K562 (cell line): Measurements from ENCODE around the gene PAPOLB. TPM values are rescaled to one million over a fixed set of nuclear protein-coding genes. Genes with fewer than 3 reads are reported as not detected.

Experiments used
- CBFA2T2 ChIP-seq: fragments of 450-650 bp; conservative IDR thresholded peaks from 2 replicates; pipeline ENCODE4 v1.6.1; 2017; ENCODE audit warnings: mild to moderate bottlenecking
- EP300 ChIP-seq: IDR thresholded peaks from 2 replicates; pipeline ENCODE4 v1.6.1; 2012; ENCODE audit warnings: low read length, improper control_type of control experiment
- GATA2 ChIP-seq: sonication (generic); formaldehyde crosslinking; IDR thresholded peaks from 2 replicates; pipeline ENCODE4 v1.4.0; 2020; ENCODE audit warnings: mild to moderate bottlenecking, missing genetic modification reagents
- MTA2 ChIP-seq: fragments of 450-650 bp; IDR thresholded peaks from 2 replicates; pipeline ENCODE4 v1.6.1; 2016; ENCODE audit warnings: low read depth
- NR1H2 ChIP-seq: sonication (generic); formaldehyde crosslinking; IDR thresholded peaks from 2 replicates; pipeline ENCODE4 v1.4.0; 2020; ENCODE audit warnings: mild to moderate bottlenecking, missing genetic modification reagents
- PHF21A ChIP-seq: fragments of 450-650 bp; IDR thresholded peaks from 2 replicates; pipeline ENCODE4 v1.6.1; 2017; ENCODE audit warnings: low read depth, borderline replicate concordance
- POLR2B ChIP-seq: fragments of 450-650 bp; IDR thresholded peaks from 2 replicates; pipeline ENCODE4 v1.6.1; 2018; ENCODE audit warnings: low read depth; ENCODE audit not compliant: partially characterized antibody
- PRMT5 ChIP-seq: sonication (generic); formaldehyde crosslinking; IDR thresholded peaks from 2 replicates; pipeline ENCODE4 v1.5.0; 2020; ENCODE audit warnings: missing genetic modification reagents
- PTTG1 ChIP-seq: fragments of 450-650 bp; IDR thresholded peaks from 2 replicates; pipeline ENCODE4 v1.6.1; 2016; ENCODE audit warnings: low read depth, mild to moderate bottlenecking, missing genetic modification characterization, missing compliant biosample characterization
- PYGO2 ChIP-seq: fragments of 450-650 bp; IDR thresholded peaks from 2 replicates; pipeline ENCODE4 v1.6.1; 2016; ENCODE audit warnings: mild to moderate bottlenecking, missing genetic modification characterization, moderate library complexity, missing compliant biosample characterization
- RAD21 ChIP-seq, 2 experiments: fragments of 250-450 bp in 1 of 2; fragments of 450-650 bp in 1 of 2; sonication (Bioruptor Pico) in 1 of 2; formaldehyde crosslinking in 1 of 2; IDR thresholded peaks in 1 of 2; conservative IDR thresholded peaks in 1 of 2; 2 replicates each; pipeline versions ENCODE4 v1.4.0 to v1.8.0; 2020 to 2022; ENCODE audit warnings: mild to moderate bottlenecking in 2 of 2, moderate library complexity in 1 of 2
- SAP30 ChIP-seq: fragments of 200-600 bp; sonication (generic); IDR thresholded peaks from 2 replicates; pipeline ENCODE4 v1.6.1; 2012; ENCODE audit warnings: borderline replicate concordance, low read depth, mild to moderate bottlenecking, moderate library complexity, low read length, control low read depth, inconsistent platforms; ENCODE audit not compliant: insufficient read depth, poor library complexity, severe bottlenecking
- ZNF175 ChIP-seq: fragments of 200-800 bp; sonication (Bioruptor generic); IDR thresholded peaks from 2 replicates; pipeline ENCODE4 v1.6.1; 2016; ENCODE audit warnings: low read depth, mild to moderate bottlenecking, missing genetic modification characterization, missing compliant biosample characterization
- ZNF24 ChIP-seq: fragments of 450-650 bp; IDR thresholded peaks from 2 replicates; pipeline ENCODE4 v1.6.1; 2016
- polyA plus RNA-seq, 8 experiments: library from polyadenylated mRNA; depleted of rRNA in 4 of 8; stranded (reverse) in 5 of 8; unstranded in 3 of 8; fragments of >200 nt; fragmentation: Nextera tagmentation in 2 of 8; fragmentation: Illumina TruSeq in 1 of 8; extraction: Ambion mirVana in 2 of 8; extraction: Trizol in 1 of 8; gene quantifications; 2 replicates each; pipeline versions ENCODE4 v1.2.1 to v1.2.3, GENCODE V29; 2011 to 2014; ENCODE audit warnings: inconsistent platforms in 1 of 8, missing spikeins in 1 of 8
- total RNA-seq, 7 experiments: library from RNA; depleted of rRNA in 6 of 7; stranded (reverse); fragments of >200 nt in 6 of 7; fragmentation: Illumina TruSeq in 2 of 7; extraction: Trizol in 2 of 7; gene quantifications; 2 replicates each; pipeline versions ENCODE4 v1.2.1 to v1.2.3, GENCODE V29; 2011 to 2021; ENCODE audit warnings: low replicate concordance in 1 of 7
- TF ChIP-seq, protein P1 (sequence below): fragments of 450-650 bp; IDR thresholded peaks from 2 replicates; pipeline ENCODE4 v1.6.1; 2018; ENCODE audit warnings: mild to moderate bottlenecking, low read depth; ENCODE audit not compliant: partially characterized antibody
- TF ChIP-seq, protein P2 (sequence below), 3 experiments: IDR thresholded peaks in 2 of 3; conservative IDR thresholded peaks in 1 of 3; 2 replicates each; pipeline ENCODE4 v1.5.1; 2011 to 2012; ENCODE audit warnings: low read length in 3 of 3, mild to moderate bottlenecking in 3 of 3, control low read depth in 2 of 3, improper control_type of control experiment in 1 of 3, inconsistent platforms in 1 of 3, low read depth in 1 of 3, mixed read lengths in 1 of 3, moderate library complexity in 1 of 3; ENCODE audit not compliant: insufficient read depth in 2 of 3
- TF ChIP-seq, protein P3 (sequence below): fragments of 250-450 bp; sonication (Bioruptor Pico); IDR thresholded peaks from 2 replicates; pipeline ENCODE4 v1.4.0; 2020
- TF ChIP-seq, protein P4 (sequence below): sonication (generic); formaldehyde crosslinking; IDR thresholded peaks from 2 replicates; pipeline ENCODE4 v1.5.0; 2020; ENCODE audit warnings: missing genetic modification reagents

PAPOLB gene
- total and polyA plus RNA-seq, 9 of the 15 experiments (the other 6 are each of a cell fraction or from before 2014, with no cell fraction given) = 0.04 to 0.33 (median 0.16) TPM; not detected in 4

DNA sequence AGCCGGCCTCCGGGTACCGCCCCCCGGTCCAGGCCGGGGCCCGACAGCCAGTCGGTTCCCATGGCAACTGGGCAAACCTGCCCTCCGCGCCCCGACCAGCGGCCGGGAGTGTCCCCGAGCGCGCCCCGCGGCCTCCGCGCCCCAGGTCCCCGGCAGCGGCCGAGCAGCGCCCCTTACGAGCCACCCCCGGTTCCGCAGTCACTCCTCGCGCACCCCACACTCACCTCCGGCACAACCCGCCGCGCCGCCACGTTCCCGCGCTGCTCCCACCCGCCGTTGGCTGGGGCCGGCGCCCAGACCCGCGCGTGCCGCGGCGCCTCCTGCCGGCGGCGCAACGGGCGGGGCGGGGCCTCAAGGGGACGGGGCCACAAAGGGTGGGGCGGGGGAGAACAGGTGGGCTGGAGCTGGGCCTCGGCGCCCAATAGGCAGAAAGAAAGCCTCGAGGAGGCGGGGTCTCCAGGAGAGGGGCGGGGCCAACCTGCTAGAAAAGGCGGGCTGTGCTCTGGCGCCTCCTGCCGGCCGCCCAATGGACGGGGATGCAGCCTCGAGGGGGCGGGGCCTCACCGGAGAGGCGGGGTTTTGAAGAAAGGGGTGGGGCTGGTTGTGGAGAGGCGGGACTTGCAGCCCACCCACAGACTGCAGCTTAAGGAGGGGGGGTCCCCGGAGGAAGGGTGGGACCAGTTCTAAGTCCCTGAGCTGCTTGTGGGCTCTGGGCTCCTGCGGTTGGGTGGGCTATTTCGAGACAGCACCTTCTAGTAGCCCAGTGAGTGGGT, 21.7 kb upstream of the PAPOLB start, which contains the start of gene RADIL (continued):
- TF ChIP-seq, protein P1, sequence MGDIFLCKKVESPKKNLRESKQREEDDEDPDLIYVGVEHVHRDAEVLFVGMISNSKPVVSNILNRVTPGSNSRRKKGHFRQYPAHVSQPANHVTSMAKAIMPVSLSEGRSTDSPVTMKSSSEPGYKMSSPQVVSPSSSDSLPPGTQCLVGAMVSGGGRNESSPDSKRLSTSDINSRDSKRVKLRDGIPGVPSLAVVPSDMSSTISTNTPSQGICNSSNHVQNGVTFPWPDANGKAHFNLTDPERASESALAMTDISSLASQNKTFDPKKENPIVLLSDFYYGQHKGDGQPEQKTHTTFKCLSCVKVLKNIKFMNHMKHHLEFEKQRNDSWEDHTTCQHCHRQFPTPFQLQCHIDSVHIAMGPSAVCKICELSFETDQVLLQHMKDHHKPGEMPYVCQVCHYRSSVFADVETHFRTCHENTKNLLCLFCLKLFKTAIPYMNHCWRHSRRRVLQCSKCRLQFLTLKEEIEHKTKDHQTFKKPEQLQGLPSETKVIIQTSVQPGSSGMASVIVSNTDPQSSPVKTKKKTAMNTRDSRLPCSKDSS = no peak
- TF ChIP-seq, protein P2, sequence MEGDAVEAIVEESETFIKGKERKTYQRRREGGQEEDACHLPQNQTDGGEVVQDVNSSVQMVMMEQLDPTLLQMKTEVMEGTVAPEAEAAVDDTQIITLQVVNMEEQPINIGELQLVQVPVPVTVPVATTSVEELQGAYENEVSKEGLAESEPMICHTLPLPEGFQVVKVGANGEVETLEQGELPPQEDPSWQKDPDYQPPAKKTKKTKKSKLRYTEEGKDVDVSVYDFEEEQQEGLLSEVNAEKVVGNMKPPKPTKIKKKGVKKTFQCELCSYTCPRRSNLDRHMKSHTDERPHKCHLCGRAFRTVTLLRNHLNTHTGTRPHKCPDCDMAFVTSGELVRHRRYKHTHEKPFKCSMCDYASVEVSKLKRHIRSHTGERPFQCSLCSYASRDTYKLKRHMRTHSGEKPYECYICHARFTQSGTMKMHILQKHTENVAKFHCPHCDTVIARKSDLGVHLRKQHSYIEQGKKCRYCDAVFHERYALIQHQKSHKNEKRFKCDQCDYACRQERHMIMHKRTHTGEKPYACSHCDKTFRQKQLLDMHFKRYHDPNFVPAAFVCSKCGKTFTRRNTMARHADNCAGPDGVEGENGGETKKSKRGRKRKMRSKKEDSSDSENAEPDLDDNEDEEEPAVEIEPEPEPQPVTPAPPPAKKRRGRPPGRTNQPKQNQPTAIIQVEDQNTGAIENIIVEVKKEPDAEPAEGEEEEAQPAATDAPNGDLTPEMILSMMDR (IDR thresholded peaks at IDR 0.05 in 2 of 3, conservative IDR thresholded peaks at IDR 0.05 in 1 of 3; ENCODE audit: insufficient read depth in 2 of 3, low read depth in 1 of 3, low read length in 3 of 3) = peak; percentile 84 to 93 (median 93)
- TF ChIP-seq PRMT5 (no peak), ZNF175 (CRISPR knock-in tag) (no peak), MTA2 (no peak), PTTG1 (tag) (no peak), ZNF24 (no peak), GATA2 (CRISPR knock-in tag) (no peak), PYGO2 (tag) (no peak), SAP30 (no peak), PHF21A (no peak), POLR2B (no peak), RAD21 (CRISPR knock-in tag; conservative IDR thresholded peaks at IDR 0.05 in 1 of 2, IDR thresholded peaks at IDR 0.05 in 1 of 2) (peak; percentile 64 to 68), EP300 (no peak), NR1H2 (CRISPR knock-in tag) (no peak), CBFA2T2 (no peak)
- TF ChIP-seq, protein P3, sequence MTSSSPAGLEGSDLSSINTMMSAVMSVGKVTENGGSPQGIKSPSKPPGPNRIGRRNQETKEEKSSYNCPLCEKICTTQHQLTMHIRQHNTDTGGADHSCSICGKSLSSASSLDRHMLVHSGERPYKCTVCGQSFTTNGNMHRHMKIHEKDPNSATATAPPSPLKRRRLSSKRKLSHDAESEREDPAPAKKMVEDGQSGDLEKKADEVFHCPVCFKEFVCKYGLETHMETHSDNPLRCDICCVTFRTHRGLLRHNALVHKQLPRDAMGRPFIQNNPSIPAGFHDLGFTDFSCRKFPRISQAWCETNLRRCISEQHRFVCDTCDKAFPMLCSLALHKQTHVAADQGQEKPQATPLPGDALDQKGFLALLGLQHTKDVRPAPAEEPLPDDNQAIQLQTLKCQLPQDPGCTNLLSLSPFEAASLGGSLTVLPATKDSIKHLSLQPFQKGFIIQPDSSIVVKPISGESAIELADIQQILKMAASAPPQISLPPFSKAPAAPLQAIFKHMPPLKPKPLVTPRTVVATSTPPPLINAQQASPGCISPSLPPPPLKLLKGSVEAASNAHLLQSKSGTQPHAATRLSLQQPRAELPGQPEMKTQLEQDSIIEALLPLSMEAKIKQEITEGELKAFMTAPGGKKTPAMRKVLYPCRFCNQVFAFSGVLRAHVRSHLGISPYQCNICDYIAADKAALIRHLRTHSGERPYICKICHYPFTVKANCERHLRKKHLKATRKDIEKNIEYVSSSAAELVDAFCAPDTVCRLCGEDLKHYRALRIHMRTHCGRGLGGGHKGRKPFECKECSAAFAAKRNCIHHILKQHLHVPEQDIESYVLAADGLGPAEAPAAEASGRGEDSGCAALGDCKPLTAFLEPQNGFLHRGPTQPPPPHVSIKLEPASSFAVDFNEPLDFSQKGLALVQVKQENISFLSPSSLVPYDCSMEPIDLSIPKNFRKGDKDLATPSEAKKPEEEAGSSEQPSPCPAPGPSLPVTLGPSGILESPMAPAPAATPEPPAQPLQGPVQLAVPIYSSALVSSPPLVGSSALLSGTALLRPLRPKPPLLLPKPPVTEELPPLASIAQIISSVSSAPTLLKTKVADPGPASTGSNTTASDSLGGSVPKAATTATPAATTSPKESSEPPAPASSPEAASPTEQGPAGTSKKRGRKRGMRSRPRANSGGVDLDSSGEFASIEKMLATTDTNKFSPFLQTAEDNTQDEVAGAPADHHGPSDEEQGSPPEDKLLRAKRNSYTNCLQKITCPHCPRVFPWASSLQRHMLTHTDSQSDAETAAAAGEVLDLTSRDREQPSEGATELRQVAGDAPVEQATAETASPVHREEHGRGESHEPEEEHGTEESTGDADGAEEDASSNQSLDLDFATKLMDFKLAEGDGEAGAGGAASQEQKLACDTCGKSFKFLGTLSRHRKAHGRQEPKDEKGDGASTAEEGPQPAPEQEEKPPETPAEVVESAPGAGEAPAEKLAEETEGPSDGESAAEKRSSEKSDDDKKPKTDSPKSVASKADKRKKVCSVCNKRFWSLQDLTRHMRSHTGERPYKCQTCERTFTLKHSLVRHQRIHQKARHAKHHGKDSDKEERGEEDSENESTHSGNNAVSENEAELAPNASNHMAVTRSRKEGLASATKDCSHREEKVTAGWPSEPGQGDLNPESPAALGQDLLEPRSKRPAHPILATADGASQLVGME (CRISPR knock-in tag) = no peak
- TF ChIP-seq, protein P4, sequence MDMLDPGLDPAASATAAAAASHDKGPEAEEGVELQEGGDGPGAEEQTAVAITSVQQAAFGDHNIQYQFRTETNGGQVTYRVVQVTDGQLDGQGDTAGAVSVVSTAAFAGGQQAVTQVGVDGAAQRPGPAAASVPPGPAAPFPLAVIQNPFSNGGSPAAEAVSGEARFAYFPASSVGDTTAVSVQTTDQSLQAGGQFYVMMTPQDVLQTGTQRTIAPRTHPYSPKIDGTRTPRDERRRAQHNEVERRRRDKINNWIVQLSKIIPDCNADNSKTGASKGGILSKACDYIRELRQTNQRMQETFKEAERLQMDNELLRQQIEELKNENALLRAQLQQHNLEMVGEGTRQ = no peak
